Femur (tissue), 1 donor: ENCODE measurements around the gene SLC6A4.

Experiments used
- DNase-seq: peaks from one replicate; pipeline ENCODE4 v3.0.0-alpha.2; 2017

SLC6A4 gene

DNA sequence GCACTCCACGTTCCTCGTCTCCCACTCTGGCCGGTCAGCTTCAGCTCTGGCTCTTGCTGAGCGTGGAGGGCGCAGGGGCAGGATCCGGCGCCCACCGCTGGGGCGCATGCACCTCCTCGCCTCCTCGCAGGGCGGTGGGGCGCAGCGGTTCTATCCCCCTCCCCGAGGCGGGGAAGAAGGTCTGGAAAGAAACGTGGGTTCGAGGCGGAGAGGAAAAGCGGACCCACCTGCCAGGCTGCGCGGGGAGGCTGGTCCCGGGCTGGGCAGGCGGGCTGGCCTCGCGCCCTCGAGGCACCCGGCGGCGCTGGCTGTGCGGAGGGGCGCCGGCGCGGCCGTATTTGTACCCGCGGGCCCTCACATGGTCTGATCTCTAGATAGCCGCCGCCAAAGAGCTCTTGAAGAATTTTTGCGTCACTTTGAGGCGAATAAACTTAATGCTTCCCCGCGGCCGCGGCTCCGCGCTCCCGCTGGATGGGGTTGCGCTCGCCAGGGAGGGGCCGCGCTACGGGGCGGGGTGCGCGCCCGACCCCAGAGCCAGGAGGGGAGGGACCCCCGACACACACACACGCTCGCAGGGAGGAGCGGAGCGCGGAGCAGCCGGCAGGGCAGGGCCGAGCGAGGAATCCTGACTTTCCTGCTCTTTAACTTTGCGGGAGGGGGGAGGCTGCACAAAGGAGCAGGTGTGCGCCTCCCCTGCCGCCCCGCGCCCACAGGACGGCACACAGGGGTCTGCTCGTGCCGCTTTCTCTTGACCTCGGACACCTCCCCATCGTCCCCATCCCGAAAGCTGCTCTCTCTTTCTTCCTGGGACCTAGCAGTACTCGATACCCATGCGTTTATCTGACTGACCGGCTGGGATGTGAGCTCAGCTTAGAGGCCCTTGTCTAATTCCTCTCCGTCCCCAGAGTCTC lies at the start of gene SLC6A4:
SLC6A4 (minus strand) TSS at position 312 of the 911 bp plus-strand sequence. CDS start 13,739 bp downstream, outside the sequence.
- no peak for DNase-seq

DNA sequence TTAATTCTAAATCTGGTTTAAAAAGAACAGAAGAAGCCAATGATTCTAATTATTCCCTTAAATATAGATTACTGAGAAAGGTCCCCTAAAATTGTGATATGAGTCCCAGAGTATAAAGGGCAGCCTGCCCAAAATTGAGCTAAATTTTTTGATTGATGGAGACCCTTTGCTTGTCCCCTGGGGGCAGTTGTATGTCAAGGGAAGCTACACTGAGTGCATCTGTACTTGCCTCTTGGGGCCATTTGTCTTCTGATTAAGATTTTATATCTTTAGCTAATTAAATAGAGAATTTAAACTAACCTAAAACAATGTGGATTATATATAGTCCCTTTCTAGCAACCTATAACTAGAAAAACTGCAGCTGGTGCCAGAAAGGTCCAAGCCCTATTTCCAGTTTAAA lies 43.7 kb upstream of the SLC6A4 start:
- no peak for DNase-seq

DNA sequence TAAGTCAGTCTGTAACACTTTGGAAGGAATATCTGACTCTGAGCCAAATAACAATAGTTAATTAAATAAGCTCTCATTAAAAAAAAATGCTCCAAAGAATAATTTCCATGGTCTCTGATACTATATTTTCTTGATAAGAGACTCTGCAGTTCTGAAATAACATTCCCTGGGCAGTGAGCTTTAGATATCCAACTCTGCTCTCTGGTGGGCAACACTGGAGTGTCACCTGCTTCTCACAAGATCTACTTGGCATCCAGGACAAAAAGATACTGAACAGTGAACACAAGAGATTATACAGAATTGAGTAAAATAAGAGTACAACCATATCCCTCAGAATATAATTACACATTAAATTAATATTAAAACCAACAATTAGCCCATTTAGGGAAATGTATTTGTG lies 42.5 kb upstream of the SLC6A4 start:
- no peak for DNase-seq

DNA sequence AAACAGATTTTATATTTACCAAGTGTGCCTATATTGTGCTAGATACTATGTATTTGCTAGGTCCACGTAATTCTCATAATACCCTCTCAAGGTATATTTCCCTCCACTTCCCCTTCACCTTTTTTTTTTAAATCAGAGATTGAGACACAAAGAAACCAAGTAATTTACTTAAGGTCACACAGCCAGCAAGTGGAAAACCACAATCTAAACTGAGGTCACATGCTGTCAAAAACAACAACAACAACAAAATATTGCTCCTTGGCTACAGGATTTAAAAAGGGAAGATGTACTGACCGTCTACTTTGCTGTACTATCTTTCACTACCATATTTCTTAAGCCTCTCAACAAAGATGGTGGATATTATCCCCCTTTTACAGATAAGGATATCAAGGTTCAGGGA lies 40.4 kb upstream of the SLC6A4 start:
- DNase-seq, result no peak

GRCh38 chr17:30274887-30275286 lies 39.4 kb upstream of the SLC6A4 start:
- no peak for DNase-seq

DNA sequence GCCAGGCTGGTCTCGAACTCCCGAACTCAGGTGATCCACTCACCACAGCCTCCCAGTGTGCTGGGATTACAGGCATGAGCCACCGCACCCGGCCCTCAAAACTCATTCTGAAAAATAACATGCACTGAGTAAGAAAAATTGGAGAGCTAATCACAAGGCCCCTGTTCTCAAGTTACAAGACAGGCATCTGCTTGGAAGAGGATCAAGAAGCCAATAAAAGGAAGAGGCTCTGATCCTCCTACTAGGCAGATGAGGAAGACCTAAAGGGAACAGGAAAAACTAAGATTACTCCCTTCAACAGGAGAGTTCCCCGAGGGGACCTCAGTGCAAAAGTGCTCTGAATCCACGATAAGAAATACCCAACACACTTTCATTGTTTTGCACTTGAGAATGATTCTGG lies 37.9 kb upstream of the SLC6A4 start:
- DNase-seq, result no peak

DNA sequence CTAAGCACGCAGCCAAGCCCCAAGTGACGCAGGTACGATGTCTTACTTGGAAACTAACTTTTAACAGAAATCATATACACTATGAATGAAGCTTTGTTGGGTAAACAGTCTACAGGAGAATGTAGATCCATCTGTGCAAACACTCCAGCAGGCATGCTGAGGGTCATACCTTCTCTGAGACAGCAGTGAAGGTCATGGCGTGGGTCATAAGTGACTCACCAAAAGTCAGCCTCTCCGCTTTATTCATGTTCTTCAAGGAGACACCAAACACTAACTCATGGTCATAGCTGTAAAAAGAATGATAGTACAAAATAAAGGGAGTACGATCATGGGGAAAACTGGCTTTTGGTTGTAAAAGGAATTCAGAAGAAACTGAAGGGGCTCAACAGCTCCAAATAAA lies 35.6 kb upstream of the SLC6A4 start:
- no peak for DNase-seq

DNA sequence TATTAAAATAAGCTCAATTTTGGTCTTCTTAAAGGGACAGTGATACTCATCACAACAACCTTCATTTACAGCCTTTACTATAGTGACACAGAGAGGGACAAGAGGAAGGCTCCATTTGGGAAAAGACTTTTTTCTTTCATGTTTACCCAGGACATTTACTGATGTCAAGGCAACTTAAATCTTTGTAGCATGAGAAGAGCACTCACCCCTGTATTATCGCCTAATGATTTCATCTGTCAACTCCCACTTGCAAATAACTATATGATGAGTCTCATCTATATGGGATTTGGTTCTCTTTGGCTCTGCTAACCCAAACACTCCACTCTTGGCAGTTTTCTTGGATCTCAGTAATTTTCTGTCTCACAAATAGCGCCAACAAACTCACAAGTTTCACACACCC lies 32.1 kb upstream of the SLC6A4 start:
- DNase-seq, result no peak

GRCh38 chr17:30263552-30264333 lies 28.2 kb upstream of the SLC6A4 start:
- no peak for DNase-seq

GRCh38 chr17:30256756-30257506 lies 21.4 kb upstream of the SLC6A4 start:
- no peak for DNase-seq

DNA sequence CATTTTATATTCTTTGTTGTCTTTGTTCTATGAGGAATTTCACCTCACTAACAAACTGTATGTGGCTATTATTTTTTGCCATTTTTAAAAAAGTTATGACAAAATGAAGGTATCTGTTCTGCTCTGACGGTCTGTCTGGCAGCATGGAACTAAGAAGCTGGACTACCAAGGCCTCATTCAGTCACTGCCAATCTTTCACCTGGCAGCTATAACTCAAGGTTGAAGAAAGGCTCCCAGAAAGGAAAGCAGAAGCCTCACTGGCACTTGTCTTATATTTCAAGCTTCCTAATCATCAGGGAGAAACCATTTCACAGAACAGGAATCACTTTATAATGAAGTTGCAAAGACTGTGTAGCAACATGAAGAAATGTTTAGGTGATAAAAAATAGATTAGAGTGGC lies 18.7 kb upstream of the SLC6A4 start:
- DNase-seq, result no peak

- no peak for DNase-seq
These were observed 17.8 kb upstream of the SLC6A4 start for GRCh38 chr17:30253312-30253711.

DNA sequence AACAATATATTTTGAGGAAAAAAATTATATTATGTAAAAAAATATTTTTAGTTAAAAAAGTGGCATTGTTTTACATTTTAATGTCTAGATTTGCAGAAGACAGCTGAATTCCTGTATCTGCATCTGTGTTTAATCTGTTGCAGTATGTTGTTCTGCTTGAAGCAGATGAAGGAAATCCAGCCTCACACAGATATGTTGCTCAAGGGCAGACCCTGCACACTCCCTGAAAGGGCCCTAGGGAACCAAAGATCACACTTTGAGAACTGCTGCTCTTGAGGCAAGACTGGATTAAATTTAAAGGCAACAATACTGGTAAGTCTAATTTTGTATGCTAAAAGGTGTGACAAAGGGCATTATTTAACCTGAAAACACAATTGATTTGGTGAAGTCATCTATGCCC lies 16.4 kb upstream of the SLC6A4 start:
- DNase-seq, result no peak

DNA sequence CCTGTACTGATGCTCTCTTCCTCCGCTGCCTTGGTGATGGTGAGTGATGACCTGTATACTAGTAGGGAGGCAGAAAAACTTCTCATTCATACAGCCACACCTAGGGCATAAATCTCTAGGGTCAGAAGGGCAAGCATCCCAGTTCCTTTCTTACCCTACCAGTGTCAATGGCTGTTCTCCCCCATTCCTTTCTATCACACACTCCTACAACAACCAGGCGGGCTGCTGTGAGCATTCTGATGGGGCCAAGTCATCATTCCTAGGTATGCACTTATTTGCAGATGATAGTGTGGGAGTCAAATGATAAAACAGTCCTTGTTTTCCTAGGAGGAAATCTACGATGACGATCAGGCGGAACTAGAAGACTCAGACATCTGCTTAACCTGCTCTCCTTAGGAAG lies 14.0 kb upstream of the SLC6A4 start:
- DNase-seq, result no peak

GRCh38 chr17:30248786-30249185 lies 13.3 kb upstream of the SLC6A4 start:
- DNase-seq, result no peak

- DNase-seq, result no peak
These were observed 11.0 kb upstream of the SLC6A4 start for GRCh38 chr17:30246460-30246859.

DNA sequence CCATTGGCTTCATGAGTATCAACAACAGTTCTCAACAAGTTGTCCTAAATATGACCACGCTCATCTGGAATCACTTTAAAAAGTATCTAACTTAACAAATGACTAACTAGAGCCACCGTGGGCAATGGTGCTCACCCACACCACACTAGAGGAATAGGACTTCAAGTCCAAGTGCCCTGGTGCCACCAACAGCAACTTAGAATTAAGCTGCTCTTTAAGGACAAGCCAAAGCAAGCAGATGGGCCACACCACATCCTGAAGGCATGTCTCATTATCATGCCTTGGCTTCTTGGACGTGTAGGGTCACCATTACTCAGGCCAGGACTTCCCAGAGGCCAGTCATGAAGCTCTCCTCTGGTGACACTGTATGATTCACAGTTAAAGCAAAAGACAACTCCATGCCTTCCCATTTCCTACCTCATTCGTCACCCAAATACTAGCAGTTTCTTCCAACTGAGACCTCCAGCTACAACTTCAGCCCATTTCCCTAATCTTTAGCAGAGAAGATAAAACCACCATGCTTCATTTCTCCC lies 9.4 kb upstream of the SLC6A4 start:
- no peak for DNase-seq

DNA sequence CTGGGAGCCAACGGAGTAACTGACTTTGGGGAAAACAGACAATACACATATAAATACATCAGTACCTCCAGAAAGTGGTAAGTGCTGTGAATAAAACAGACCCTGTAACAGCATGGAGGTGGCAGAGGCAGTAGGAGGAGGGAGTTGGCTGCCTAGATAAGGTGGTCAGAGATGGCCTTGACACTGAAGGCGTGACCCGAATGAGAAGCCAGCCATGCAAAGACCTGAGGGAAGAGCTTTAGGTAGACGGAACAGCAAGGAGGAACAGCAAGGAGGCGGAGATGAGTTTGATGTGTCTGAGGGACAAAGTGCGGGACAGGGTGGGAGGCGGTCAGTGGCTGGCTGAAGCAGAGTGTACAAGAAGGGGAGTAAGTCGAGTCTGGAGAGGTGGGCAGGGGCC lies 8.1 kb upstream of the SLC6A4 start:
- DNase-seq, result no peak

DNA sequence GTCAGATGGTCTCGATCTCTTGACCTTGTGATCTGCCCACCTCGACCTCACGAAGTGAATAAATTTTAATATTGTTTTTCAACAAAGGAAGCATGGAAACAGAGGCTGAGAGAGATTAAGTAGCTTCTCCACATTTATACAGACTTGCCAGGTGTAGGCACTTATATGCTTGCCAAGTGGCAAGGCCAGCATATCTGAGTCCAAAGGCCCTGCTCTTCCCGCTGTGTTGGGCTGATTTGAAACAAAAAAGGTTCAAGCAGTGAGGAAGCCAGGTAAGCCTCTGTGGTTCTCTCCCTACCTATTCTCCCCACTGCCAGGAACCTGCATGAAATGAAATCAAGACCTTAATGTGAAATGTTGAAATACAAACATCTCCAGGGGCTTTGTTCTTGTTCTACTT lies 7.5 kb upstream of the SLC6A4 start:
- DNase-seq, result no peak

DNA sequence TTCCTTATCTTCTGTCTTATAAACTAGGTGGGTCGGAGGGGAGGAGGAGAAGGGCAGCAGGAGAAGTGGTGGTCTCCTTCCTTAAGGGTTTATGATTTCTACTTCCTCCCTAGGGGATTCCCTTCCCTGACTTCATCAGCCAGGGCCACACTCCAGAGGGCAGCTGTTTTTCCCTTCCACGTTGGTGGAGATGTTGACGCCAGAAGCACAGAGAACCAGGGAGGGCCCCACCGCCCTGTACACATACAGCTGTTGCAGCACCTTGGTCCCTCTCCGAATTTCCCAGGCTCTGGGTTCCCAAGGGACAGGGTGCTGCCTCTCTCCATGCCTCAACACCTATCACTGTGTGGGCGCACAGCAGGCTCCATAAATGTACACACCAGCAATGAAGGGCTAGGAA lies 5.6 kb upstream of the SLC6A4 start:
- no peak for DNase-seq

DNA sequence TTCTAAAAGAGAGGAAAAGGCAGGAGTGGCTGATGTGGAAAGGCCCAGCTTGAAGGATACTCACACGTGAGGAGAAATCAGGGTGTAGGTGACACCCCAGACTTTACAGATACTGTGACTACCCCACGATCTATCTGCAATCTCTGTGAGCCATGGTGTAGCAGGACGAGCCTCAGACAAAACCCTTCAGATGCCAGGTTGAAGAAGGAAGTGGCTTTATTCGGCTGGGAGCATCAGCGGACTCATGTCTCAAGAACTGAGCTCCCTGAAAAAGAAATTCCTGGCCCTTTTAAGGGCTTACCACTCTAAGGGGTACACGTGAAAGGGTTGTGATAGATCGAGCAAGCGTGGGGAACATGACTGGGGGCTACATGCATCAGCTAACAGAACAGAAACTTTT lies 4.7 kb upstream of the SLC6A4 start:
- no peak for DNase-seq

DNA sequence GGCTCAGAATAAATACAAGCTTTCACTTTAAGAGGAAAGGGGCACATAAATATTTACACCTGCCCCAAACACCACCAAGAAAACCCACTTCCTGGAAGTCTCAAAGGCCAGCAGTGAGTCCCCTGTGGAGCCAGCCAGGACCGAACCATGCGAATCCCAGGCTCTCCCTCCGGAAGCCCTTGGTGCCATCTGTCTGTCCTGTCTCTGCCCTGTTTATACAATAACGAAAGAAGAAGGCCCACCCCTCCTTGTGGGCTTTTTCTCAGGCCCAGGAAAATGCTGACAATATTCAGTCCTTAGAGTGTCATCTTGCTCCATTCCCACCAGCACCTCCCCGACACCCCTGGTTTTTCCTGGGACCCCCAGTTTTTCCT lies 3.6 kb upstream of the SLC6A4 start:
- no peak for DNase-seq

- no peak for DNase-seq
These were observed 3.0 kb upstream of the SLC6A4 start for GRCh38 chr17:30238387-30239088.
